GM18907 (cell line): Measurements from ENCODE around the gene ANXA5.

Experiments
- ATAC-seq: cut with Tn5 transposase; IDR thresholded peaks from one replicate; pipeline ENCODE4 v1.9.1; 2021; ENCODE audit warnings: mild to moderate bottlenecking, moderate library complexity; ENCODE audit not compliant: unreplicated experiment

The ANXA5 gene

DNA sequence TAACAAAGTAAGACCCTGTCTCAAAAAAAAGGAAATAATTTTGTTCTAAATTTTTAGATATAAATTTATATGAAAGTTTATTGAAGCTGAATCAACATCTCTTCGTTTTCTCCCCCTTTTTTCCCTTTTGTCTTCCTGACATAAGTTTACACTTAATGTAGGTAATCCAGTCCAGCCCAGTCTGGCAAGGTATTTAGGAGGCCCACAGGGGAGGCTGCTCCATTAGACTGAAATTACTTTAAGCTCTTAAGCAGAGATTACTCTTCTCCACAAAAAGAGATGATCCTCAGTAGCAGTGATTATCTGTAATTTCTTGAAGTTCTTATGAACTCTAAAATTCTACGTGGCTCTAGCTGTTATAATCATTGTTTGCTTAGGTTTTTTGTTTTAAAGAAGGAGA, 46.0 kb downstream of the ANXA5 start:
- ATAC-seq: no peak

DNA sequence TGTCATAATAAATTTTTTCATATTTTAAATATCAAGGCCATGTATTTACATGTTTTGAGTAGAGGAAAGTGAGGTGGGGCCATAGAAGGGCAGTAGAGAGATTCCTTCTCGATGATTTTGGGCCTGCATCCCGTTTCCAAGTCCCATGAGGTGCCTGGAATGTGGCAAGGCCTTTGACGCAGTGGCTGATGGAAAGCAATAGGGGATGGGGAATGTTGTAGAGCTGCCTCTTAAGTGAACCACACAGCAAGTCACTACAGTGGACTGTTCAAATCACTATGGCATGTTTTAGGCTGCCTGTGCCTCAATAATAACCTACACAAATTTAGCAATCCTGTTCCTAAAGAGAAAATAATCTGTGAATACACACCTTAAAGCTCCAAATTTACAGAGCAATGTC, 48.3 kb downstream of the ANXA5 start:
- no peak for ATAC-seq

DNA sequence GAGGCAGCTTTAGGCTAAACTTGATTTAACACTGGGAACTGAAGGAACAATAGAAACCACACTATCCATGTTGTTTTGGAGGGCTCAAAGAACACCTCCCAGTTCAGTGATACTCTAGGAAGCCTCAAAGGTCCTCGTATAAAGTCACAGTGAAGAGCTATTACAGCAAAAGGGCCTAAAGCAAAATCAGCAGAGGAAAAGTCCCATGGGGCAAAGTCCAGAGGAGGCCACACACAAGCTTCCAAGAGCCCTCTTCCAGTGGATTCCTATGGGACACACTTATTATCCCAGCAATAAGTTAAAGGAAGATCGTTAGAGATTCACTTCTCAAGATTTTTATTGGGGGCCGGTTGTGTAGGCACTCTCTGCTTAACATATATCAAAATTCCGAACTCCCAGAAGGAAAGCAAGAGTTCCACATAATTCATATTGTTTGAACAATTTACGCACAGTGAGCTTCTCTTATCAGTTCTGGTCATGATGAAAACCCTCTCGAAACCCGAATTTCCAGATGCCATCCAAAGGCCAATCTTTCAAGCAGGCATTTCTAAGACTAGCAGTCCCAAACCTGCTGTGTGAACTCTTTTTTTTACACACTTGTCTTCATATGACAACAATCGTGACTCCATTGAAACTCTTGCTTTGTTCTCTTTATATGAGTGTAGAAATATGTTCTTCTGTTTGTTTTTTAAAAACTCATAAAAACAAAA, 53.7 kb downstream of the ANXA5 start:
- ATAC-seq: no peak

DNA sequence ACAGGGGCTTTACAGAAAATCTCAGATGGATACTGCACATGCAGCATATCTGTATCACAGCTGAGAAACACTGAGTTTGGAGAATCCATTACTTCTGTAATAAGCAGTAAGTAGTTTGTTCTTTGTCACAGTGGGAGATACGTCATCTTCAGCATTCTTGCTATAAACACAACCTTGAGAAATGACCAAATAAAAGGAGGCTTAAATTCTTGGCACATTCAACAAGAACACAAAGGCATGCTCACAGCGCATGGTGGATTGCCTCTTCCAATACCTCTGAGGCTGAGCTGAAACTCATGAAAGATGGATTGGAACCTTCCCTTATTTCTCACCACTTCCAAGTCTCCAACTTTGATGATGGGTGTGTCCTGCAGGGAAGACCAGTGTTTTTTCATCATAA, 54.5 kb downstream of the ANXA5 start:
- ATAC-seq: no peak

DNA sequence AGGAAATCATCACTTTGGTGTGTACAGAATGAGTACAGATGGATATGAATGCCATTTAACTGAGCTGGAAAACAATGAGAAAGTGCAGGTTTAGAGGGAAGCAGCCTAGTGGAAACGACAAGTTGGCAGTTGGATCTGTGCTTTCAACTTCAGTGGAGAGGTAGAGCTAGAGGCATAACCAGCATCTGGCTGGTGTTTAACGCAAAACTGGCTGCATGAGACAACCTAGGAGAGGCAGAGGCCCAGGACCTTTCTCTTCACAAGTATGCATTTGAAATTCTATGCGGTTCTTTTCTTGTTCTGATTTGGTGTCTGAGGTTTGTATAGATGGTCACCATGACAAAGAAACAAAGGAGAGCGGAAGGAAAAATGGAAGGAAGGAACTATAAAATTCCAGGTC, 63.1 kb downstream of the ANXA5 start:
- ATAC-seq: no peak

DNA sequence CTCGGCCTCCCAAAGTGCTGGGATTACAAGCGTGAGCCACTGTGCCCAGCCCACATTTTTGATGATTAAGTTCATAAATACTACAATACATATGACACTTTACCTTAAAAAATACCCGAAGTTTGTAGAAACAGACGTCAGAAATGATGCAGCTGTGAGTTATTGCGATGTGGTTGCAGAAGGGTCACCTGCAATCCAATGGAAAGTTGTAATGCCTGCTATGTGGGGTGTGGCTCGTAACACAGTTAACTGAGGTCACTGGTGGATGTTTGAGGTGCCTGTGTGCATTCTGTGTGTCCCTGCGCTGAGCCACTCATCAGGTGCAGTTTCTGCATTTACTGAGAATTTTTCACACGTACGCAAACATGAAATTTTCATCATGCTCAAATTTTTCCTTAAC, 64.1 kb downstream of the ANXA5 start:
- no peak for ATAC-seq
